Vagina (tissue), 2 donors: ENCODE measurements around the gene MS4A15. TPM values are rescaled to one million over a fixed set of nuclear protein-coding genes. Genes with fewer than 3 reads are reported as not detected.

Experiments
- DNase-seq, 2 donors: peaks; one replicate each; pipeline ENCODE4 v3.0.0-alpha.2; 2017; ENCODE audit errors: extremely low spot score in 2 of 2
- H3K27ac ChIP-seq: fragments of 200-600 bp; sonication (generic); one replicate; pipeline ENCODE4 v1.5.1; 2019
- H3K27me3 ChIP-seq: fragments of 200-600 bp; sonication (generic); one replicate; pipeline ENCODE4 v1.5.1; 2019
- H3K36me3 ChIP-seq, 2 donors: fragments of 200-600 bp; sonication (generic); one replicate each; pipeline ENCODE4 v1.5.1; 2017 to 2019
- H3K4me1 ChIP-seq: fragments of 200-600 bp; sonication (generic); one replicate; pipeline ENCODE4 v1.5.1; 2019
- H3K4me3 ChIP-seq, 2 donors: fragments of 200-600 bp; sonication (generic); 1 replicate in 1 of 2; 2 replicates in 1 of 2; pipeline ENCODE4 v1.5.1; 2016 to 2019
- H3K9me3 ChIP-seq: fragments of 200-600 bp; sonication (generic); one replicate; pipeline ENCODE4 v1.5.1; 2019
- POLR2A ChIP-seq, 2 donors: fragments of 450-650 bp; IDR thresholded peaks; one replicate each; pipeline ENCODE4 v1.6.1; 2017; ENCODE audit warnings: antibody characterized with exemption in 2 of 2, mild to moderate bottlenecking in 2 of 2, moderate library complexity in 2 of 2
- POLR2AphosphoS5 ChIP-seq, 2 donors: sonication (generic); formaldehyde crosslinking; IDR thresholded peaks; one replicate each; pipeline ENCODE4 v1.9.0; 2017; ENCODE audit warnings: antibody characterized with exemption in 2 of 2, mild to moderate bottlenecking in 2 of 2, low read depth in 1 of 2; ENCODE audit not compliant: insufficient read depth in 1 of 2
- intact Hi-C: fragments of 100-400 bp; cut with DNase I; formaldehyde crosslinking; loops from one replicate; pipeline ENCODE4 v1.15.1; 2023
- total RNA-seq: library from RNA; depleted of rRNA; stranded (reverse); fragments of >200 nt; gene quantifications from one replicate; pipeline ENCODE4 v1.2.3, GENCODE V29; 2016
- TF ChIP-seq, protein P1 (sequence below), 3 experiments: fragments of 450-650 bp in 2 of 3; fragments of 200-600 bp in 1 of 3; sonication (generic) in 1 of 3; IDR thresholded peaks; one replicate each; pipeline ENCODE4 v1.5.1; 2017 to 2019; ENCODE audit warnings: antibody characterized with exemption in 3 of 3, mild to moderate bottlenecking in 2 of 3, moderate library complexity in 2 of 3

MS4A15 gene
- total RNA-seq, 1 donor from 2014 or later, result not detected

DNA sequence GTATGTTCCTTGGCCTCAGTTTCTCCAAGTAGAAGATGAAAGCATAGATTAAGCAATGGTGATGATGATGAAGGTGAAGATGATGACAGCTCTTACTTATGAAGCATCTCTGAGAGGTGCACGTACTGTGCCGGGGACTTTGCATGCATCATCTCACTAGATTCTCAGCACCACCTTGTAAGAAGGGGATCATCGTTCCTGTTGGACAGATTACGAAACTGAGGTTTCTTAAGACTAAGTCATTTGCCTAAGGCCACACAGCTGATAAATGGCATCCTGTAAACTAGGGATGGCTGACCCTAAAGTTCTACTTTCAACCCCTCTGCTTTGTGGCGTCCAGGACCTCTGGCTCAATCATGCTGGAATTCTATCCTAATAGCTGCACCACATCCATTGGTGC lies 8.7 kb downstream of the MS4A15 start:
- Histone ChIP-seq H3K27me3 (no peaks in the 10 kb centered on the region), H3K27ac (no peak overlapping the region), H3K9me3 (no peaks in the 10 kb centered on the region), H3K4me3 (no peak overlapping the region), H3K36me3 (no peaks in the 10 kb centered on the region), H3K4me1 (no peaks in the 10 kb centered on the region)
- intact Hi-C loops, result no loop called here
- TF ChIP-seq POLR2A (IDR thresholded peaks at IDR 0.05), result no peak
- DNase-seq, result no peak

GRCh38 chr11:60766547-60766946 lies 9.9 kb downstream of the MS4A15 start:
- Histone ChIP-seq H3K4me1 (no peaks in the 10 kb centered on the region), H3K4me3 (no peak overlapping the region), H3K27ac (no peak overlapping the region), H3K27me3 (no peaks in the 10 kb centered on the region), H3K9me3 (no peaks in the 10 kb centered on the region), H3K36me3 (no peaks in the 10 kb centered on the region)
- TF ChIP-seq POLR2AphosphoS5 (IDR thresholded peaks at IDR 0.05; ENCODE audit: insufficient read depth in 1 of 2, low read depth in 1 of 2) (no peak), POLR2A (IDR thresholded peaks at IDR 0.05) (no peak)
- TF ChIP-seq, protein P1, sequence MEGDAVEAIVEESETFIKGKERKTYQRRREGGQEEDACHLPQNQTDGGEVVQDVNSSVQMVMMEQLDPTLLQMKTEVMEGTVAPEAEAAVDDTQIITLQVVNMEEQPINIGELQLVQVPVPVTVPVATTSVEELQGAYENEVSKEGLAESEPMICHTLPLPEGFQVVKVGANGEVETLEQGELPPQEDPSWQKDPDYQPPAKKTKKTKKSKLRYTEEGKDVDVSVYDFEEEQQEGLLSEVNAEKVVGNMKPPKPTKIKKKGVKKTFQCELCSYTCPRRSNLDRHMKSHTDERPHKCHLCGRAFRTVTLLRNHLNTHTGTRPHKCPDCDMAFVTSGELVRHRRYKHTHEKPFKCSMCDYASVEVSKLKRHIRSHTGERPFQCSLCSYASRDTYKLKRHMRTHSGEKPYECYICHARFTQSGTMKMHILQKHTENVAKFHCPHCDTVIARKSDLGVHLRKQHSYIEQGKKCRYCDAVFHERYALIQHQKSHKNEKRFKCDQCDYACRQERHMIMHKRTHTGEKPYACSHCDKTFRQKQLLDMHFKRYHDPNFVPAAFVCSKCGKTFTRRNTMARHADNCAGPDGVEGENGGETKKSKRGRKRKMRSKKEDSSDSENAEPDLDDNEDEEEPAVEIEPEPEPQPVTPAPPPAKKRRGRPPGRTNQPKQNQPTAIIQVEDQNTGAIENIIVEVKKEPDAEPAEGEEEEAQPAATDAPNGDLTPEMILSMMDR (IDR thresholded peaks at IDR 0.05), result no peak
- DNase-seq, result no peak
- intact Hi-C loops, result no loop called here

GRCh38 chr11:60767388-60767811 lies 10.7 kb downstream of the MS4A15 start:
- no peak for DNase-seq
- TF ChIP-seq POLR2AphosphoS5 (IDR thresholded peaks at IDR 0.05; ENCODE audit: insufficient read depth in 1 of 2, low read depth in 1 of 2), result no peak
- TF ChIP-seq, protein P1 (IDR thresholded peaks at IDR 0.05), result no peak
- no peak for TF ChIP-seq POLR2A (IDR thresholded peaks at IDR 0.05)
- Histone ChIP-seq H3K4me3 (no peak overlapping the region), H3K36me3 (no peaks in the 10 kb centered on the region), H3K4me1 (no peaks in the 10 kb centered on the region), H3K27ac (no peak overlapping the region), H3K27me3 (no peaks in the 10 kb centered on the region), H3K9me3 (no peaks in the 10 kb centered on the region)
- intact Hi-C loops, result no loop called here

DNA sequence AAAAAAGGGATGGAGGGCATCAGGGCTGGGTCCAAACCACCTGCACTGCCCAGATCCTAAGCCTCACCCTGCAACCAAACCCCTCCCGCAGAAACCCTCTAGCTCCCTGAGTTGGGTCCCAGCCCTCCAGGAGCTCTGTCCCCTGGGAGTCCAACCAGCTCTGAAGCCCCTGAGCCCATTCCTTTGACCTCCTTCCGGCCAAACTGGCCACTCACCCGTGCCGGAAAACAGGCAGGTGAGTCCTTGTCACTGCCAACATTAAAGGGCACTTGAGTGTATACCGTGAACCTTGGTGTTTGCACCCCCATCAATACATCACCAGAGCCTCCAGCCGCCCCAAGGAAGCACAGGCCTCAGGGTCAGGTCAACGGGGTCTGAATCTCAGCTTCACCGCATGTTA lies 11.5 kb downstream of the MS4A15 start:
- TF ChIP-seq POLR2AphosphoS5 (IDR thresholded peaks at IDR 0.05; ENCODE audit: insufficient read depth in 1 of 2, low read depth in 1 of 2), result no peak
- no peak for TF ChIP-seq POLR2A (IDR thresholded peaks at IDR 0.05)
- TF ChIP-seq, protein P1 (IDR thresholded peaks at IDR 0.05), result no peak

GRCh38 chr11:60769273-60769672 lies 12.6 kb downstream of the MS4A15 start:
- intact Hi-C loops, result no loop called here

More for the DNA sequence above, 11.5 kb downstream of the MS4A15 start:
- Histone ChIP-seq H3K9me3 (no peaks in the 10 kb centered on the region), H3K27me3 (no peaks in the 10 kb centered on the region), H3K4me3 (no peak overlapping the region), H3K36me3 (no peaks in the 10 kb centered on the region), H3K4me1 (no peaks in the 10 kb centered on the region), H3K27ac (no peak overlapping the region)
- intact Hi-C loops, result no loop called here
- DNase-seq, result no peak

More at GRCh38 chr11:60769273-60769672, 12.6 kb downstream of the MS4A15 start:
- no peak for TF ChIP-seq POLR2AphosphoS5 (IDR thresholded peaks at IDR 0.05; ENCODE audit: insufficient read depth in 1 of 2, low read depth in 1 of 2)
- TF ChIP-seq POLR2A (IDR thresholded peaks at IDR 0.05), result no peak
- TF ChIP-seq, protein P1 (IDR thresholded peaks at IDR 0.05), result no peak
- Histone ChIP-seq H3K27ac (no peak overlapping the region), H3K4me1 (no peaks in the 10 kb centered on the region), H3K27me3 (no peaks in the 10 kb centered on the region), H3K4me3 (no peak overlapping the region), H3K36me3 (no peaks in the 10 kb centered on the region), H3K9me3 (no peaks in the 10 kb centered on the region)
- no peak for DNase-seq
